GM12892 (cell line): ENCODE results near the gene MYO1H.
A peak's percentile ranks its signal among the peaks of the same experiment; 100 is the strongest.

Source experiments
- DNase-seq: peaks from one replicate; pipeline ENCODE4 v3.0.0; 2011; ENCODE audit not compliant: insufficient read length
- FAIRE-seq: peaks from 2 replicates; lab custom pipeline; 2011; peaks lifted over from hg19 to GRCh38; lab: Jason Lieb, UNC
- POLR2A ChIP-seq: IDR thresholded peaks from 2 replicates; pipeline ENCODE4 v1.6.1; 2011; ENCODE audit warnings: low read depth, low read length, control low read depth
- POLR2AphosphoS5 ChIP-seq: IDR thresholded peaks from 2 replicates; pipeline ENCODE4 v1.6.1; 2011; ENCODE audit warnings: low read depth, low read length, control low read depth
- TAF1 ChIP-seq: IDR thresholded peaks from 2 replicates; pipeline ENCODE4 v1.6.1; 2011; ENCODE audit warnings: low read depth, mild to moderate bottlenecking, control low read depth, low read length, borderline replicate concordance

MYO1H gene

GRCh38 chr12:109356577-109356976 is 8.9 kb downstream of the MYO1H start:
- FAIRE-seq: no peak
- no peak for DNase-seq
- no peak for TF ChIP-seq POLR2AphosphoS5

- no peak for DNase-seq
- no peak for FAIRE-seq
- TF ChIP-seq POLR2A (no peak), POLR2AphosphoS5 (no peak), TAF1 (no peak)
Observed at GRCh38 chr12:109357032-109357431, 9.3 kb downstream of the MYO1H start.

GRCh38 chr12:109358154-109358869 is 10.6 kb downstream of the MYO1H start:
- DNase-seq: peak; percentile 15

GRCh38 chr12:109359131-109359690 is 11.5 kb downstream of the MYO1H start:
- FAIRE-seq: no peak
- no peak for TF ChIP-seq POLR2AphosphoS5
- no peak for TF ChIP-seq TAF1
- no peak for TF ChIP-seq POLR2A
- no peak for DNase-seq

More at GRCh38 chr12:109358154-109358869, 10.6 kb downstream of the MYO1H start:
- FAIRE-seq: peak; percentile 88
- TF ChIP-seq POLR2A (no peak), POLR2AphosphoS5 (no peak), TAF1 (no peak)

- FAIRE-seq (no peak), DNase-seq (no peak)
- TF ChIP-seq TAF1: no peak
- TF ChIP-seq POLR2AphosphoS5: no peak
- TF ChIP-seq POLR2A: no peak
Observed at GRCh38 chr12:109369831-109370230, 22.1 kb downstream of the MYO1H start.

GRCh38 chr12:109377139-109377685 is 29.5 kb downstream of the MYO1H start:
- TF ChIP-seq TAF1 (no peak), POLR2AphosphoS5 (no peak), POLR2A (no peak)
- FAIRE-seq: no peak

GRCh38 chr12:109378569-109378968 is 30.9 kb downstream of the MYO1H start:
- DNase-seq: no peak
- no peak for FAIRE-seq
- no peak for TF ChIP-seq POLR2A
- no peak for TF ChIP-seq TAF1
- TF ChIP-seq POLR2AphosphoS5: no peak

More at GRCh38 chr12:109377139-109377685, 29.5 kb downstream of the MYO1H start:
- no peak for DNase-seq

GRCh38 chr12:109382031-109382430 is 34.3 kb downstream of the MYO1H start:
- FAIRE-seq (no peak), DNase-seq (no peak)
- no peak for TF ChIP-seq TAF1
- no peak for TF ChIP-seq POLR2A
- no peak for TF ChIP-seq POLR2AphosphoS5

- DNase-seq (no peak), FAIRE-seq (no peak)
- TF ChIP-seq TAF1 (no peak), POLR2AphosphoS5 (no peak), POLR2A (no peak)
Observed at GRCh38 chr12:109383240-109383639, 35.5 kb downstream of the MYO1H start.

- DNase-seq (no peak), FAIRE-seq (no peak)
- TF ChIP-seq POLR2AphosphoS5 (no peak), TAF1 (no peak), POLR2A (no peak)
Observed at GRCh38 chr12:109385339-109386058, 37.8 kb downstream of the MYO1H start.

- no peak for TF ChIP-seq TAF1
- no peak for TF ChIP-seq POLR2A
- TF ChIP-seq POLR2AphosphoS5: no peak
- DNase-seq (no peak), FAIRE-seq (no peak)
Observed at GRCh38 chr12:109386059-109386433, 38.3 kb downstream of the MYO1H start.
